HG03139 (cell line): ENCODE results near the gene AKR1B15.
"Not testable (repeated sequence)": the region's sequence is repeated elsewhere in the genome, so short reads cannot be mapped to it uniquely, and the experiment has no call there.

Source experiments
- ATAC-seq: cut with Tn5 transposase; IDR thresholded peaks from one replicate; pipeline ENCODE4 v1.9.1; 2021; ENCODE audit not compliant: unreplicated experiment

Gene AKR1B15

GRCh38 chr7:134548877-134549276 is at the start of gene AKR1B15:
AKR1B15 (plus strand) TSS chr7:134549110; CDS start chr7:134564620, 15,510 bp downstream.
- ATAC-seq = peak; percentile 87

- no peak for ATAC-seq
Measured at GRCh38 chr7:134500406-134500805, 48.5 kb upstream of the AKR1B15 start.

- no peak for ATAC-seq
Measured at GRCh38 chr7:134500982-134501381, 47.9 kb upstream of the AKR1B15 start.

GRCh38 chr7:134502463-134503371 is 46.2 kb upstream of the AKR1B15 start:
- no peak for ATAC-seq

GRCh38 chr7:134504660-134505164 is 44.2 kb upstream of the AKR1B15 start:
- no peak for ATAC-seq

GRCh38 chr7:134505856-134506255 is 43.1 kb upstream of the AKR1B15 start:
- no peak for ATAC-seq

- ATAC-seq = no peak
Measured at GRCh38 chr7:134509010-134509409, 39.9 kb upstream of the AKR1B15 start.

GRCh38 chr7:134510646-134511045 is 38.3 kb upstream of the AKR1B15 start:
- ATAC-seq = no peak

- ATAC-seq = no peak
Measured at GRCh38 chr7:134512271-134512670, 36.6 kb upstream of the AKR1B15 start.

- no peak for ATAC-seq
Measured at GRCh38 chr7:134513169-134513752, 35.6 kb upstream of the AKR1B15 start.

- no peak for ATAC-seq
Measured at GRCh38 chr7:134514106-134514505, 34.8 kb upstream of the AKR1B15 start.

GRCh38 chr7:134514663-134515062 is 34.2 kb upstream of the AKR1B15 start:
- ATAC-seq = no peak

GRCh38 chr7:134515569-134516468 is 33.1 kb upstream of the AKR1B15 start:
- no peak for ATAC-seq

- ATAC-seq = no peak
Measured at GRCh38 chr7:134520130-134520529, 28.8 kb upstream of the AKR1B15 start.

- no peak for ATAC-seq
Measured at GRCh38 chr7:134522601-134523000, 26.3 kb upstream of the AKR1B15 start.

GRCh38 chr7:134525449-134525848 is 23.5 kb upstream of the AKR1B15 start:
- ATAC-seq = not testable (repeated sequence)

GRCh38 chr7:134526552-134527248 is 22.2 kb upstream of the AKR1B15 start:
- ATAC-seq = not testable (repeated sequence)

- ATAC-seq = no peak
Measured at GRCh38 chr7:134527979-134528371, 20.9 kb upstream of the AKR1B15 start.

- ATAC-seq = no peak
Measured at GRCh38 chr7:134528749-134529148, 20.2 kb upstream of the AKR1B15 start.

GRCh38 chr7:134530460-134530859 is 18.4 kb upstream of the AKR1B15 start:
- ATAC-seq = no peak
